Smooth muscle cell (in vitro differentiated cells): ENCODE results near the gene ANKRD33. TPM values are rescaled to one million over a fixed set of nuclear protein-coding genes. Genes with fewer than 3 reads are reported as not detected.

Experiments
- DNase-seq: peaks from one replicate; lab custom pipeline; 2025; ENCODE audit not compliant: unreplicated experiment; lab: John Stamatoyannopoulos, UW
- H2AFZ ChIP-seq: fragments of 200-600 bp; sonication (generic); 2 replicates; pipeline ENCODE4 v1.6.0; 2016; ENCODE audit warnings: antibody characterized with exemption, low read depth, mild to moderate bottlenecking
- H3F3A ChIP-seq: fragments of 200-600 bp; sonication (generic); 2 replicates; pipeline ENCODE4 v1.6.0; 2017; ENCODE audit warnings: antibody characterized with exemption, low read depth
- H3K27ac ChIP-seq: fragments of 200-600 bp; sonication (generic); 2 replicates; pipeline ENCODE4 v1.5.1; 2016; ENCODE audit warnings: low read depth, mild to moderate bottlenecking
- H3K27me3 ChIP-seq: fragments of 200-600 bp; sonication (generic); 2 replicates; pipeline ENCODE4 v1.6.1; 2016; ENCODE audit warnings: low read depth, mild to moderate bottlenecking
- H3K36me3 ChIP-seq: fragments of 200-600 bp; sonication (generic); 2 replicates; pipeline ENCODE4 v1.5.1; 2016; ENCODE audit warnings: low read depth
- H3K4me1 ChIP-seq: fragments of 200-600 bp; sonication (generic); 2 replicates; pipeline ENCODE4 v1.5.1; 2016; ENCODE audit warnings: low read depth
- H3K4me2 ChIP-seq: fragments of 200-600 bp; sonication (generic); 2 replicates; pipeline ENCODE4 v1.6.0; 2016; ENCODE audit warnings: mild to moderate bottlenecking
- H3K4me3 ChIP-seq: fragments of 200-600 bp; sonication (generic); 2 replicates; pipeline ENCODE4 v1.5.1; 2016; ENCODE audit warnings: mild to moderate bottlenecking
- H3K79me2 ChIP-seq: fragments of 200-600 bp; sonication (generic); 2 replicates; pipeline ENCODE4 v1.6.0; 2016; ENCODE audit warnings: low read depth, mild to moderate bottlenecking
- H3K9ac ChIP-seq: fragments of 200-600 bp; sonication (generic); 2 replicates; pipeline ENCODE4 v1.6.0; 2016; ENCODE audit warnings: low read depth
- H3K9me3 ChIP-seq: fragments of 200-600 bp; sonication (generic); replicated peaks from 2 replicates; pipeline ENCODE4 v1.5.1; 2016; ENCODE audit warnings: low read depth
- H4K20me1 ChIP-seq: fragments of 200-600 bp; sonication (generic); 2 replicates; pipeline ENCODE4 v1.6.0; 2016; ENCODE audit warnings: low read depth
- WGBS: methylation state at CpG from one replicate; pipeline ENCODE4 v1.1.7; 2016; ENCODE audit warnings: low lambda C conversion rate; 5-methylcytosine and 5-hydroxymethylcytosine counted together
- polyA plus RNA-seq: library from polyadenylated mRNA; unstranded; fragments of >200 nt; fragmentation: Nextera tagmentation; extraction: Ambion mirVana; gene quantifications from 2 replicates; pipeline ENCODE4 v1.2.1, GENCODE V29; 2016
- total RNA-seq: library from RNA; depleted of rRNA; stranded (reverse); fragments of >200 nt; gene quantifications from 2 replicates; pipeline ENCODE4 v1.2.3, GENCODE V29; 2014
- TF ChIP-seq, protein P1 (sequence below): fragments of 200-600 bp; sonication (generic); IDR thresholded peaks from 2 replicates; pipeline ENCODE4 v1.5.1; 2017; ENCODE audit warnings: borderline replicate concordance, mild to moderate bottlenecking, antibody characterized with exemption; ENCODE audit not compliant: insufficient read depth, poor library complexity, severe bottlenecking

The ANKRD33 gene
- total and polyA plus RNA-seq, 2 experiments from 2014 or later: 1.3 TPM; not detected in 1

DNA sequence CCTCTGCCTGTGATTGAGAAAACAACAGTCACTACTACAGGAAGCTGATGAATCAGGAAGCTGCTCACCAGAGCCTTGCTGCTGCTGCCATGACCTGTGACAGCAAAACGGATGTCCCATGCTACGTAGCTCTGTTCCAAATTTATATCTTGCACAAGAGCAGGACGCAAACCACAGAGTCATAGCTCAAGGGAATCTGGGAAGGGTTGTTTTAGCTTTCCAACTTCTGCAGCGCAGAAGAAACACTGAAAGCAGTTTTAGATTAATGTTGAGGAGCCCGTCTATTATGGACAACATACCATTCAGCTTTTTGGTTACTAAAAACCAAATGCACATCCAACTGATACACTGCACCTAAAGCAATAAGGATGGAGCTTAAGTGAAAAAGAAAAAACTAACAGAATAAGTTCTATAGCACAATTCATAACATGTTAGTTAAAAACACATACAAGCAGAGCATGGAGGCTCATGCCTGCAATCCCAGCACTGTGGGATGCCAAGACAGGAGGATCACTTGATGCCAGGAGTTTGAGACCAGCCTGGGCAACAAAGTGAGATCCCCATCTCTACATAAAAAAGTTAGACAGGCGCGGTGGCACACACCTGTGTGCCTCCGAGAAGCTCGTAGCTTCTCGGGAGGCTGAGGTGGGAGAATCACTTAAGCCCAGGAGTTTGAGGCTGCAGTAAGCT, 1.7 kb upstream of the ANKRD33 start:
- no peaks in the 10 kb centered on the region for H3K9me3 ChIP-seq
- no peak overlapping the region for H3K9ac ChIP-seq
- no peaks in the 10 kb centered on the region for H4K20me1 ChIP-seq
- H2AFZ ChIP-seq: peak overlapping the region; percentile 11
- peaks cover 7% of the 10 kb centered on the region for H3F3A ChIP-seq
- peak overlapping the region; percentile 34 for H3K27ac ChIP-seq
- H3K79me2 ChIP-seq: no peaks in the 10 kb centered on the region
- no peak overlapping the region for H3K4me3 ChIP-seq
- H3K36me3 ChIP-seq: no peaks in the 10 kb centered on the region
- no peak for DNase-seq
- no peaks in the 10 kb centered on the region for H3K27me3 ChIP-seq
- no peaks in the 10 kb centered on the region for H3K4me1 ChIP-seq
- TF ChIP-seq, protein P1, sequence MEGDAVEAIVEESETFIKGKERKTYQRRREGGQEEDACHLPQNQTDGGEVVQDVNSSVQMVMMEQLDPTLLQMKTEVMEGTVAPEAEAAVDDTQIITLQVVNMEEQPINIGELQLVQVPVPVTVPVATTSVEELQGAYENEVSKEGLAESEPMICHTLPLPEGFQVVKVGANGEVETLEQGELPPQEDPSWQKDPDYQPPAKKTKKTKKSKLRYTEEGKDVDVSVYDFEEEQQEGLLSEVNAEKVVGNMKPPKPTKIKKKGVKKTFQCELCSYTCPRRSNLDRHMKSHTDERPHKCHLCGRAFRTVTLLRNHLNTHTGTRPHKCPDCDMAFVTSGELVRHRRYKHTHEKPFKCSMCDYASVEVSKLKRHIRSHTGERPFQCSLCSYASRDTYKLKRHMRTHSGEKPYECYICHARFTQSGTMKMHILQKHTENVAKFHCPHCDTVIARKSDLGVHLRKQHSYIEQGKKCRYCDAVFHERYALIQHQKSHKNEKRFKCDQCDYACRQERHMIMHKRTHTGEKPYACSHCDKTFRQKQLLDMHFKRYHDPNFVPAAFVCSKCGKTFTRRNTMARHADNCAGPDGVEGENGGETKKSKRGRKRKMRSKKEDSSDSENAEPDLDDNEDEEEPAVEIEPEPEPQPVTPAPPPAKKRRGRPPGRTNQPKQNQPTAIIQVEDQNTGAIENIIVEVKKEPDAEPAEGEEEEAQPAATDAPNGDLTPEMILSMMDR: no peak
- H3K4me2 ChIP-seq: peak overlapping the region; percentile 22
- WGBS: 62% methylated on average over 10 of the region's 10 CpGs

DNA sequence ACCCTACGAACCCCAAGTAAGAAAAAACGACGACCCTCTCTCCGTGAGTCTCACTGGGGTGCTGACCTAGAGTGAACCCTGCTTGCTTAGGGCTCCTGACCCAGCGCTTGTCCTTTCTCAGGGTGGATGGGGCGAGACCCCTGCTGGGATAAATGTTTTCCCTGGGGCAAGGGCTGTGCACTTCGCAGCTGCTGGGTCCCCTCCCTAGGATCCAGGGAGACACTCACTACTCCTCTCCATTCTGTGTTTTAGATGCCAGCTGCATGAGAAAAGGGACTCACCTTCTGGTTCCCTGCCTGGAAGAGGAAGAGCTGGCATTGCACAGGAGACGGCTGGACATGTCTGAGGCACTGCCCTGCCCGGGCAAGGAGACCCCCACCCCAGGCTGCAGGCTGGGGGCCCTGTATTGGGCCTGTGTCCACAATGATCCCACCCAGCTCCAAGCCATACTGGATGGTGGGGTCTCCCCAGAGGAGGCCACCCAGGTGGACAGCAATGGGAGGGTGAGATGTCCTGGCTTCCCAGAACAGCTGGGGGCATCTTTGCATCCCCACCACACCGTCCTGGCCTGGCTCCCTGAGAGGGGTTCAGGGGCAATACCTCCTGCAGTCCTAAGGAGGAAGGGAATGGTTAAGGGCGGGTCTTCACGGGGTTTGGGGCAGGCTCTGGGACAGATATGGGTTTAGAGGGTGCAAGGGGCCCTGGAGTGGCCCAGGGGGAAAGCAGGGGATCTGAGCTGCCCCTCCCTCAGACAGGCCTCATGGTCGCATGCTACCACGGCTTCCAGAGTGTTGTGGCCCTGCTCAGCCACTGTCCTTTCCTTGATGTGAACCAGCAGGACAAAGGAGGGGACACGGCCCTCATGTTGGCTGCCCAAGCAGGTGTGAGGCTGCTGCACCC, 663 bp downstream of the ANKRD33 start:
- H3K4me1 ChIP-seq: no peaks in the 10 kb centered on the region
- TF ChIP-seq, protein P1: no peak
- DNase-seq: no peak
- H3K36me3 ChIP-seq: no peaks in the 10 kb centered on the region
- peaks cover 7% of the 10 kb centered on the region for H3F3A ChIP-seq
- H3K9ac ChIP-seq: no peak overlapping the region
- no peaks in the 10 kb centered on the region for H3K27me3 ChIP-seq
- H3K9me3 ChIP-seq: no peaks in the 10 kb centered on the region
- H3K27ac ChIP-seq: no peak overlapping the region
- H3K4me2 ChIP-seq: peak overlapping the region; percentile 83
- peak overlapping the region; percentile 38 for H3K4me3 ChIP-seq
- H3K79me2 ChIP-seq: no peaks in the 10 kb centered on the region
- 65% methylated on average over 15 of the region's 15 CpGs for WGBS
- H4K20me1 ChIP-seq: no peaks in the 10 kb centered on the region
- H2AFZ ChIP-seq: peak overlapping the region; percentile 64

DNA sequence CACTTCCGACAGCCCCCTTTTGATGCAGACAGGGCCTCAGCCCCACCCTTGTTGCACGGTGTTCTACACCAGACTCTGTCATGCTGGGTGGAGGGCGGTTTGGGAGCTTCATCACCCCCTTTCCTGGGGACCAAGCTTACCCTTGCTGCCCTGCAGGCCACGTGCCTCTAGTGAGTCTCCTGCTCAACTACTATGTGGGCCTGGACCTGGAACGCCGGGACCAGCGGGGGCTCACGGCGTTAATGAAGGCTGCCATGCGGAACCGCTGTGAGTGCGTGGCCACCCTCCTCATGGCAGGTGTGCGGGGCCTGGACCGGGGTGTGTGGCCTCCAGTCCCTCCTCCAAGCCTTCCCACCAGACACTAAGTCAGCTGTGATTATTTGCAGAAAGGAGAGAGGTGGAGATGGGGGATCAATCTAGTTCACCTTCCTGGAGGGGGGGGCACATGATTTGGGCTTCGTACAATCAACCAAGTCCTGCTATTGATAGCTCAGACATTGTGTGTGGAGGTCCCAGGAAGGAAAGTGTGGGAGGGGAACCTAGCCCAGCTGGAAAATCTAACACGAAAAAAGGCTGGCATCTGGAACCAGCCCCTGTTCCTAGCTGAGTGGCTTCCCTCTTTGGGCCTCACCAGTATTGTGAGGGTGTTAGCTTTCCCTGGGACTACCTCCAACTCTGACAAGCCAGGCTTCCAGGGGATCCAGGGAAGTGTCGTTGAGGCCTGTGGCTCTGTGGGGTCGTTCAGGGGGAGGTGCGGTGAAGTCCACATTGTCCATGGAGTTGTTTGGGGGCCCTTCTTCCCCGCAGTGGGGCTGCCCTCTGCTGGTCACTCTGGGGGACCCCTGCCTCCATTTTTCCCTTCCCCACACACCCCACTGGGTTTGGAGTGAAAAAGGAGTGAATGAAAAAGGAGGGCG, 1.6 kb downstream of the ANKRD33 start:
- H3K9ac ChIP-seq: no peak overlapping the region
- no peaks in the 10 kb centered on the region for H4K20me1 ChIP-seq
- 87% methylated on average over 21 of the region's 21 CpGs for WGBS
- no peaks in the 10 kb centered on the region for H3K36me3 ChIP-seq
- no peak overlapping the region for H3K4me3 ChIP-seq
- no peaks in the 10 kb centered on the region for H3K27me3 ChIP-seq
- H3F3A ChIP-seq: peaks cover 7% of the 10 kb centered on the region
- TF ChIP-seq, protein P1: peak; percentile 18
- no peak overlapping the region for H2AFZ ChIP-seq
- no peak for DNase-seq
- H3K9me3 ChIP-seq: no peaks in the 10 kb centered on the region
- H3K4me2 ChIP-seq: no peak overlapping the region
- no peaks in the 10 kb centered on the region for H3K4me1 ChIP-seq
- no peaks in the 10 kb centered on the region for H3K79me2 ChIP-seq
- no peak overlapping the region for H3K27ac ChIP-seq
